Activated CD4-positive, alpha-beta T cell treated with anti-CD3 and anti-CD28 coated beads for 24 hours (primary cell): ENCODE measurements around the gene RNF141.

Source experiments
- DNase-seq, 2 donors: peaks; one replicate each; pipeline ENCODE4 v3.0.0-alpha.2; 2020; ENCODE audit warnings: low read depth in 2 of 2

Gene RNF141

DNA sequence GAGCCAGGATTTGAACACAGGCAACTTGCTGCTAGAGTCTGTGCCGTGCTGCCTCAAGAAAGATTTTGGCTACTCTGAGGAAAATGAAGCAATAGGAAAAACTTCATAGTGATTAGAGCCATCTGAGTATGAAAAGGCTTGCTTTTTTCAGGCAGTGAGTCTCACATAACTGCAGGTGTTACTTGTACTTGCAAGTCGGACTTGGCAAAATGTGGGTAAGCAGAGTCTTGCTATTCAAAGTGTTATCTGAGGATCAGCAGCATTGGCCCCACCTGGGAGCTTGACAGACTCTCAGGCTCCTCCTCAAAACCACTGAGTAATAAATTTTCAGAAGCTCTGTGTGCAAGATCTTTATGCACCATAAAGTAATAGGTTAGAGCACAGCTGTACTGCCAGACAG lies 18.1 kb downstream of the RNF141 start:
- no peak for DNase-seq

GRCh38 chr11:10522276-10522675 lies 18.7 kb downstream of the RNF141 start:
- no peak for DNase-seq

DNA sequence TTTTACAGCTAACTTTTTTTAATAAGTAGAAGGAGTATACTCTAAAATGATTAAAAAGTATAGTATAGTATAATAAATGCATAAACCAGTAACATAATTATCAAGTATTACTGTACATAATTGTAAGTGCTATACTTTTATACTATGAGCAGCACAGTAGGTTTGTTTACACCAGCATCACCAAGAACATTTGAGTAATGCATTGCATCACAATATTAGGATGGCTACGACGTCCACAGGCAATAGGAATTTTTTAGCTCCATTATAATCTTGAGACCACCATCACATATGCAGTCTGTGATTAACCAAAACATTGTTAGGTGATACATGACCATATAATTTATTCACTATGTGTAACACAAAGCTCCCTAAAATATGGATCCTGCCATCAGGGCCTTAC lies 20.4 kb downstream of the RNF141 start:
- DNase-seq, result no peak

DNA sequence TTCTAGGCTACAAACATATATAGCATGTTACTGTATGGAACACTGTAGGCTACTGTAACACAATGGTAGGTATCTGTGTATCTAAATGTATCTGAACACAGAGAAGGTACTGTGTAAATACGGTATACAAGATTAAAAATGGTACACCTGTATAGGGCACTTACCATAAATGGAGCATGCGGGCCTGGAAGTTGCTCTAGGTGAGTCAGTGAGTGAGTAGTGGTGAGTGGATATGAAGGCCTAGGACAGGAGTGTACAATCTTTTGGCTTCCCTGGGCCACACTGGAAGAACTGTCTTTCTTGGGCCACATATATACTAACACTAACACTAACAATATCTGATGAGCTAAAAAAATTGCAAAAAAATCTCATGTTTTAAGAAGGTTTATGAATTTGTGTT lies 21.4 kb downstream of the RNF141 start:
- no peak for DNase-seq

- no peak for DNase-seq
These were observed 22.1 kb downstream of the RNF141 start for GRCh38 chr11:10518891-10519290.

DNA sequence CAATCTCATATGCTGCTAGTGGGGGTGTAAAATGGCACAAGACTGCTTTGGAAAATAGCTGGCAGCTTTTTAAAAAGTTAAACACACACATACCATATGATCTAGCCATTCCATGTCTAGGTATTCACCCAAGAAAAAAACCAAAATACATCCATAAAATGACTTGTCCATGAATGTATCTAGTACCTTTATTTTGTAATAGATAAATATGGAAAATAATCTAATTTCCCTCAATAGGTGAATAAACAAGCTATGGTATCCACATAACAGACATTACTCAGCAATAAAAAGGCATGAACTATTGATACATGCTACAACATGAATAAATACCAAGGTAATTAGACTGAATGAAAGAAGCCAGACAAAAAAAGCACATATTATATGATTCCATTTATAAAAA lies 22.9 kb downstream of the RNF141 start:
- DNase-seq, result no peak

DNA sequence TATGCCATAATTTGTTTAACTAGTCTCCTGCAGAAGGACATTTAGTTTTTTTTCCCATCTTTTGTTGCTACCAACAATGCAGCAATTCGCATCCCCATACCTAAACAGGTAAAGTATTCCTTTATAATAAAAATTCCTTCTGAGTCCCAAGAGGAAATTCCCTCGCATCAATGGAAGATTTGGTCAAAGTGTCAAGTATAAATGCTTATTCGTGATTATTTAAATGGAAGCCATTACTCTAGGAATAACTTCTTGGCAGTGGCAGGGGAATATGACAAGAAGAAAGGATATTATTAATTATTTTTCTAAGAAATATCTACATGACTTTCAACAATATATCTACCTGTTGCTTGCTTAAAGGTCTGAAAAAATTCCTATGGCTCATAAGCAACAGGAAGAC lies 25.6 kb downstream of the RNF141 start:
- DNase-seq, result no peak

- no peak for DNase-seq
These were observed 26.3 kb downstream of the RNF141 start for GRCh38 chr11:10514709-10515108.

- no peak for DNase-seq
These were observed 26.8 kb downstream of the RNF141 start for GRCh38 chr11:10514202-10514601.

DNA sequence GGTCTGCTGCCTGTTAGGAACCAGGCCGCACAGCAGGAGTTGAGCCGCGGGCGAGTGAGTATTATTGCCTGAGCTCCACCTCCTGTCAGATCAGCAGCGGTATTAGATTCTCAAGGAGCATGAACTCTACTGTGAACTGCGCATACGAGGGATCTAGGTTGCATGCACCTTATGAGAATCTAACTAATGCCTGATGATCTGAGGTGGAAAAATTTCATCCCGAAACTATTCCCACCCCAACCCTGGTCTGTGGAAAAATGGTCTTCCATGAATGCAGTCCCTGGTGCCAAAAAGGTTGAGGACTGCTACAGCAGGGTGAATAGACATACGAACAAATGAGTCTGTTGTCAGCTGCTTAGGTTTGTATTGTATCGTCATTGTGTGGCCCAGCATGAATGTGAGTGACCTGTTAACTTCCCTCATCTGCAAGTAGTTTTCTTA lies 29.8 kb downstream of the RNF141 start:
- DNase-seq, result no peak

DNA sequence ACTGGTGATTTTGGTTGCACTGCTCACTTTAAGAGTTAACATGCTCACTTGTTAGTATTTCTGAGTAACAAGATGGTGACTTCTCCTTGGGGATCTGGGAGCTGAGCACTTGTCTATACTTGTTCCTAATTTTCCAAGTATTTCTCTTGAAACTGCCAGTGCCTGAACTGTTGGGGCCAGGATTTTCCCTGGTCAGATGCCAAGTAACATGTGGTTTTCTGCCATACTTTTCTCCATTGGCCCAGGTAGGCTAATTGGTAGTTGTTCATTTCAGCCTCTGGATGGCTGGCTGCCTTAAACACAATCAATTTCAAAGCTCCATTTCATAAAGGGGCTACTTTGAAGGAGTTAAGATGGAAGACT lies 35.0 kb downstream of the RNF141 start:
- no peak for DNase-seq

DNA sequence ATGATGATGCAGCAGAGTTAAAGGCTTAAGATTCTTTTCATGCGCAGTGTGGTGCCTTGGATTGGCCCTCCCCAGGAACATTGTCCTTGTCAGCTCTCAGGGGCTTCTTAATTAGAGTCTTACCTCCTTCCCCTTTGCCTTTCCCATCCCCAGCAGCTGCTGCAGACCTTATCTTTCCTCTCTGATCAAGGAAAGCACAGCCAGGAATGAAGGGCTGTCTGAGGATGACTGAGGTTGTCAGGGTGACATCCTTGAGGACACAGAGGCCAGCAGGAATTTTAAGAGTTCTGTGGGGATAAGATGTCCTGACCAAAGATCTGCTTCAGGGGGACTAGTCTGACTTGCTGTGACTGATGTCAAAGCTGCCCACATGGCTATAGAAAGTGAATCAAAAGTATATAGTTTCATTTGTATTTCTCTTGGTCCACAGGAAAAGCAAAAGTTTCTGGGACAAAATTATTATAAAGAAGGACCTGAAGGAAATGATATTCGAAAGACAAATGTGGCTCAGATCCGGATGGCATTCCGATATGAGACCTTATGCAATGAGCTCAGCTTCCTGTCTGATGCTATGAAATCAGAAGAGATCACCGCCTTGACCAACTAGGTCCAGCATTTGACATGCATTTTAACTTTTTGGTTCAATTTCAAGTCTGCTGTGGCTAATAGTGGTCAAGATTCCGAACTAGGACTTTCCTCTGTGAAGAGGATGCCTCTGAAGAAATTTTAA lies 35.5 kb downstream of the RNF141 start:
- DNase-seq, result no peak

DNA sequence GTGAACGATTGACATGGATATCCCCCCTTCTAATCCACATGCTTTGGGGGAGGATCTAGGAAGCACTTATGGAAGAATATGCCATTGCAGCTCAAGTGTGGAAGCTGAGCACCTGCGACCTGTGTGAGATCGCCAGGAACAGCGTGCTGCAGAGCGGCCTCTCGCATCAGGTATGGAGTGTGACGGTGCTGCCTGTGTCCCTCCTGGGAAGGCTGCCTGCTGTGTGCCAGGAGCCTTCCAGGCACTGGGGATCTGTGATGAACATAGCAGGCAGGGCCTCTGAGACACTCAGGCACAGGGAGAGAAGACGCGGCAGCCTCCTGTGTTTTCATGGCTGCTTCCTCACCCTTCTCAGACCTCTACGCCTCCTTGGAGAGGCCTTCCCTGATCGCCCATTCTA lies 36.5 kb downstream of the RNF141 start:
- no peak for DNase-seq

DNA sequence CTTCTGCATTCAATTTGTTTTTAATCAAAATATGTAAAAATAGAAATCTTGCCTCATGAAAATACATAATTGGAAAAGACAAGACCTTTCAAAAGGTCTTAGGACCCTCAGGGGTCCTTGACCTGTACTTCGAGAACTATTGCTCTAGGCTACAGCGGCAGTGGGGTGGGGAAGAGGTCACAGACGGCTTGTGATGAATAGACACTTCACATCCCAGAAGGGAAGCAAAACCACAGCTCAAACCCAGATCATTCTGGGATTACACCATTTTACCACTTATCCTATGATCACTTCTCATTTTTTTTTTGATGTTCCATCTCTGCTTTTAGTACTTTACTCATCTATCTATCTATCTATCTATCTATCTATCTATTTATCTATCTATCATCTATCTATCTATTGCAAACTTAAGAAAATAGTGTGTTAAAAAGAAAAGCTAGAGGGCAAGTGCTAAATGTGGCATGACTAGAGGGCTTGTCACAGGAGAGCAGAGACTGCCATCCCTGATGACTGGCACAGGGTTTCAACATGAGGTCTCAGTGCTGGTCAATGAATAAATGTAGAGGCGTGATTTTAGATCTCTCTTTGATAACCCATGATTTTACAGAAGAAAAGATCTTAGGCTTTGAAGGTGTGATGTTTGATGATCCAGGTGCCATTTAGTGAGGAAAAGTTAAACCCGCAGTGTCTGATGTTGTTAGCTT lies 37.1 kb downstream of the RNF141 start:
- no peak for DNase-seq

DNA sequence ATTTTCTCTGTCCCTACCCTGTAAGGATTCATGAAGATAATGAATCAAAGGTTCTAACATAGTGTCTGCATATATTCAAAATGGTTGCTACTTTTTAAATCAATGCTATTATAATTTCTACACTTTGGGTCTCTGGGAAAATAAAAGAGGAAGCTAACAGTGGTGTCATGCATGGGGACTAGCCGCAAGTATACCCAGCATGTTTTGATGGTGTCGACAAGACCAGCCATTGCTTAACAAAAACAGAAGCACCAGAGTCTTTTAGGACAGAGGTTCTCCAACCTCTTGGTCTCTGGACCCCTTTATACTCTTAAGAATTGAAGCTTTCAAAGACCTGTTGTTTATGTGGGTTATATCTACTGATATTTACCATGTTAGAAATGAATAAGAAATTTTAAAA lies 37.8 kb downstream of the RNF141 start:
- DNase-seq, result no peak

GRCh38 chr11:10502770-10503169 lies 38.2 kb downstream of the RNF141 start:
- no peak for DNase-seq

GRCh38 chr11:10502065-10502680 lies 38.8 kb downstream of the RNF141 start:
- DNase-seq, result no peak

GRCh38 chr11:10500757-10501684 lies 40.0 kb downstream of the RNF141 start:
- no peak for DNase-seq

DNA sequence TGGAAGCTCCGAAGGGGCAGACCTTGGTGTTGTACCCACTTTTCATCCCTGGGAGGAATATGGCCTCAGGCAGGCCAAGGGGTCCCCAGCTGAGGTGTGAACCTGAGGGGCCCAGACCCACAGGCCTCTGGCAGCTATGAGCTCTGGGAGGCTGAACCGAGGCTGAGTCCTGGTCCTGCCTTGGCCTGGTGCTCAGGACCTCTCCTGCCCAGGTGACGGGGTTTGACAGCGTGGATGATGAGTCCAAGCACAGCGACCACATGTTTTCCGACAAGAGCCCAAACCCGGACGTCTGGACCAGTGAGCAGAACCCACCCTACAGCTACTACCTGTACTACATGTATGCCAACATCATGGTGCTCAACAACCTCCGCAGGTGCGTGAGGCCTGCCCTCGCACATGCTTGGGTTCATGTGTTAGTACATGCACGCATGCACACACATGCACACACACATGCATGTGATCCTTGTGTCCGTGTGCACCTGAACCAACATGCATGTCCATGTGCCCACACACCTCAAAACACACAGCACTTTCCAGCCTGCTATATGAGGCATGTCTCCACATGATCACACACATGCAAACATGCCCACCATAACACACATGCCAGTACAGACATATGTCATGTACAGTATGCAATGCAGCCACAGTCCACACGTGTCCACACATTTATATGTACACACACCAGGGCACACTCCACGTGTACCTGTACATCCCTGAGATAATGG lies 40.9 kb downstream of the RNF141 start:
- DNase-seq, result no peak

- DNase-seq, result no peak
These were observed 41.5 kb downstream of the RNF141 start for GRCh38 chr11:10499452-10499851.
